NB4 (cell line): ENCODE data around the gene PDE4B.

Experiments used
- MYC ChIP-seq: IDR thresholded peaks from 2 replicates; pipeline ENCODE4 v1.6.1; 2011; ENCODE audit warnings: low read depth, low read length
- TF ChIP-seq, protein P1 (sequence below): IDR thresholded peaks from one replicate; pipeline ENCODE4 v1.5.1; 2012; ENCODE audit warnings: low read depth, low read length

DNA sequence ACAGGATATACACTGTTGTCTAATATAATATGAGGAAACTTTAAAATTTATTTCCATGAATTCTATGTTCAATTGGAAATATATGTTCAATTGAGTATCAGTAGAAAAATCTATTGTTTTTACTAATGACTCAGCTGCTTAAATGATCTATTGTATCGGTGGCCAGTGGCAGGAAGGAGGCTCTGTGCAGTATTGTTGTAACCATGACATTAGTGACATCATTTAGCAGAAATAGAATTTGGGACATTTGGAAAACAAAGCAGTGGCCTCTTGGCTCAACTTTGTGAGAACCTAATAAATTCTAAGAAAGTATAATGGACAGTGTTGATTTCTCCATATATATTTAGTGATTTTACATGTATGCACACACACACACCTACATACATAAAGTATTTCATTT, 257.4 kb downstream of the PDE4B start:
- TF ChIP-seq, protein P1, sequence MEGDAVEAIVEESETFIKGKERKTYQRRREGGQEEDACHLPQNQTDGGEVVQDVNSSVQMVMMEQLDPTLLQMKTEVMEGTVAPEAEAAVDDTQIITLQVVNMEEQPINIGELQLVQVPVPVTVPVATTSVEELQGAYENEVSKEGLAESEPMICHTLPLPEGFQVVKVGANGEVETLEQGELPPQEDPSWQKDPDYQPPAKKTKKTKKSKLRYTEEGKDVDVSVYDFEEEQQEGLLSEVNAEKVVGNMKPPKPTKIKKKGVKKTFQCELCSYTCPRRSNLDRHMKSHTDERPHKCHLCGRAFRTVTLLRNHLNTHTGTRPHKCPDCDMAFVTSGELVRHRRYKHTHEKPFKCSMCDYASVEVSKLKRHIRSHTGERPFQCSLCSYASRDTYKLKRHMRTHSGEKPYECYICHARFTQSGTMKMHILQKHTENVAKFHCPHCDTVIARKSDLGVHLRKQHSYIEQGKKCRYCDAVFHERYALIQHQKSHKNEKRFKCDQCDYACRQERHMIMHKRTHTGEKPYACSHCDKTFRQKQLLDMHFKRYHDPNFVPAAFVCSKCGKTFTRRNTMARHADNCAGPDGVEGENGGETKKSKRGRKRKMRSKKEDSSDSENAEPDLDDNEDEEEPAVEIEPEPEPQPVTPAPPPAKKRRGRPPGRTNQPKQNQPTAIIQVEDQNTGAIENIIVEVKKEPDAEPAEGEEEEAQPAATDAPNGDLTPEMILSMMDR, result no peak
- no peak for TF ChIP-seq MYC
